GM23248 (cell line): ENCODE results near the gene FAM163B.

Source experiments
- EZH2 ChIP-seq: fragments of 200-600 bp; sonication (generic); IDR thresholded peaks from 2 replicates; pipeline ENCODE4 v1.6.1; 2018; ENCODE audit warnings: antibody characterized with exemption, mild to moderate bottlenecking; ENCODE audit not compliant: insufficient read depth, poor library complexity, severe bottlenecking
- EZH2phosphoT487 ChIP-seq: fragments of 200-600 bp; sonication (generic); IDR thresholded peaks from 2 replicates; pipeline ENCODE4 v1.6.1; 2018; ENCODE audit warnings: antibody characterized with exemption, moderate library complexity, mild to moderate bottlenecking, low read depth; ENCODE audit not compliant: insufficient read depth

DNA sequence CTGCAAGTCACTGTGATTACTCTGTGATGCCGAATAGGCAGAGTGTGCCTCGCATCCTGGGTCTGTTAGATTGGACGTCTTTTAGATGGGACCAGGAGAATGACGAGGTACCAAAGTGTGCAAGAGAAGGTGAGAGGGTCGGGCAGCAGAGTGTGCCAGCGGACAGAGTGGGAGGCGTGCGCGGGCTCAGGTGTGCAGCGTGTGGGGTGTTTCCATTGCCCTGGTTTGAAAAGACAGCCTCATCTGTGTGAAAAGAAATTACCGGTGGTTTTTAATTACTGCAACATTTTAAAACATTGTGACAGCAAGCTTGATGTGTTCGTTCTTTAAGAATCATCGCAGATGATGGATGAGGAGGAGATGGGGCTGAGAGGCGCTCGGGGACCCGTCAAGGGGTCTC lies 4.2 kb upstream of the FAM163B start:
- TF ChIP-seq EZH2 = no peak
- no peak for TF ChIP-seq EZH2phosphoT487
